Stimulated activated CD4-positive, alpha-beta T cell treated with anti-CD3 and anti-CD28 coated beads, Interleukin-15, amount 100 ng/mL, for 1 hour (primary cell): ENCODE data around the gene VSTM2B.

Experiments
- DNase-seq, 2 donors: peaks; one replicate each; pipeline ENCODE4 v3.0.0-alpha.2; 2020; ENCODE audit warnings: low read depth in 1 of 2, low spot score in 1 of 2

VSTM2B gene

DNA sequence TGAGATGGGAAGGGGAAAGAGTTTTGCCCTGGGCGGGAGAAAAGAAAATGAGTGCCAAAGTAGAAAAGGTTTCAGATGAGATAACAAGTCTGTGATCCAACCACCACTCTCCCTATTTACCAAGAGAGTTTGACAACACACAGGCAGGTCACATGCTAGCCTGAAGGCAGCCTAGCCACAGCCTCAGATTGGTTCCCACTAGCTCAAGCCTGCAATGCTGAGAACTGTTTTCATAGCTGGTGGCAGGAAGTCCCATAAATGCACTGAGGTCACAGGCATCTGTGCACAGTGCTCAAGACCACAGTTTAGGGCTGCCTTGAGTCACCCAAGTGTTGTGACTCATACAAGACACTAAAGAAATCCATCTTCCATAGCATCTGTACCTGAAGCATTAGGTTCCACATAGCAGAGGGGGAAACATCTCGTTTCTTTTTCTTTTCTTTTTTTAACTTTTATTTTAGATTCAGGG lies 61.8 kb downstream of the VSTM2B start:
- peak in 1 of 2 donors; percentile 18 for DNase-seq

DNA sequence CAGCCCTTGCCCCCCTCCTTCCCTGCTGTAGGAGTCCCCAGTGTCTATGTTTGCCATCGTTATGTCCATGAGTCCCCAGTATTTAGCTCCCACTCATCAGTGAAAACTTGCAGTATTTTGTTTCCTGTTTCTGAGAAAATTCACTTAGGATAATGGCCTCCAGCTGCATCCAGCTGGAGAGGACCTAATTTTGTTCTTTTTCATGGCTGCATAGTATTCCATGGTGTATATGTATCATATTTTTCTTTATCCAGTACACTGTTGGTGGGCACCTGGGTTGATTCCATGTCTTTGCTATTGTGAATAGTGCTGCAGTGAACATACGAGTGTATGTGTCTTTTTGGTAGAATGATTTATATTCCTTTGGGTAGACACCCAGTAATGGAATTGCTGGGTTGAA lies 62.3 kb downstream of the VSTM2B start:
- DNase-seq: no peak

DNA sequence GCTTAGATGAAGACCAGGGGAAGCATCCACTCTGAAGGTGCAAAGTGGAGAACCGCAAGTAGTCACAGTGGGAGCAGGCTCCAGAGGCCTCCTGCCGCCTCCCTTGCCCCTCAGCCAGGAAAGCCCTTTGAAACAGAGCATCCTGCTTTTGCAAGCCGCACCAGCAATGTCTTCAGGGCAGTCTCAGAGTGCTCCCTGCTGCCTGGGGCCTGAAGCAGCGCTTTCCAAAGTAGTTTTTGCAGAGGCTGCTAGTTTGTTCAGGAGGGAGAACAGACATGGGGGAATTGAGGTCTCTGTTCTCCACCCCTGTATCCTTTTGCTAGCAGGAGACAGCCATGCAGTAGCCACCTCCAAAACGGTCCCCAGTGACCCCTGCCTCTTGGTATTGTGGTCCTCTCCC lies 64.5 kb downstream of the VSTM2B start:
- DNase-seq: no peak

DNA sequence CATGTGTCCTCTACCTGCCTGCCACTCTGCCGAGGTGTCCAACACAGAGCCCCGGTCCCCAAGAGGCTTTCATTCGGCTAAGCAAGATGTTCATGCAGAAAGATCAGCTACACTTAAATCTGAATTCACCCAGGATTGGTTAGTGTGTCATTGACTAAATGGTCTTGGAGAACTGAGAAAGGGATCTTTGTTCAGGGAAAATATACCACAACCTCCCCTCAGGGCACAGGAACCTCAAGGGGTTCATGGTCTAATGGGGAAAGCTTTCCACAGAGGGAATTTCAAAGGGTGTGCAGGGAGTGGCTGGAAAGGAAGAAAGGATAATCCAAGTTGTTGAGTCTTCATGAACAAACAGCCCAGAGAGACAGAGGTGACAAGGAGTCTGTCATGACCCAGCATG lies 65.9 kb downstream of the VSTM2B start:
- no peak for DNase-seq

DNA sequence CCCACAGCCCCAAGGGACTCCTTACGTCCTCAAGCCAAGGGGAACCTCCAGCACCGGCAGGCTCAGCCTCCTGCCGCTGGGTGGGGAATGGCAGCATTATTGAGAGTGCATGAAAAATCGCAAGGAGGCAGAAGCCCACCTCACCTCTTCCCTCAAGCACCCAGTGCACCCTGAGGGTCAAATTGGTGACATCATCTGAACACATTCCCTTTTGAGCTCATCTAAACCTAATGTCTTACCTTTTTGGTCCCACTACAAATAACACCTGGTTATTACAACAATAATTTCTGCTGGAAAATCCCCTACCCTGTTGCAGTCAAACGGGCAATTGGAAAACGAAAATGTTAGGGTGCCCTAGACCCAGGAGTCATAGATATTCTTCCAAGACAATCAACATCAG lies 68.1 kb downstream of the VSTM2B start:
- DNase-seq: no peak

DNA sequence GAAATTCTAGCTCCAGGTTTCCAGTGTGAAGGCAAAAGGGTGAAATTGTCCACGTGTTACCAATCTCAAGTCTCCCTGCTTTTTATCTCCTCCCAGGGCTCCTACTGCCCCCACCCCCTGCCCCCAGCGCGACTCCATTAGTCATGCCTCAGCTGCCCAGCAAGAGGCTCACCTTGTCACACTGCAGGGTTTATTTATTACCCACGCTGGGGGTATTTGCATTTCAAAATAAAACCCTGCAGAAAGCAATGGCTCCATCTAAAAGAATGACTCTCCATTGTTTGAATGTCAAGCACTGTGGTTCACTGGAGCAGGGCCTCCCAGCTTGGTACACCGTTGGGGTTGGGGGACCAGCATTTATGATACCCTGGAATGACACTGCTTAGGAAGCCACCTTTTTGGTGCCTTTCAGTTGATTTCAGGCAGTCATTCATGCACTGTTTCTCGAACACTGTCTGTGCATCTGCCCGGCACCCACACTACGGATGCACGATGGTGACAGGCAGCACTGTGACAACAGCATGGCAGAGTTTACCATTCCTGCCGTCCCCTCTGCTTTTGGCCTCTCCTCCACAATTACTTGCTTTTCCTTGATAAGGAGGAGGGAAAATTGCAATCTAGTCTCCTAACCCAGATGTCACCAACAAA lies 70.4 kb downstream of the VSTM2B start:
- no peak for DNase-seq

DNA sequence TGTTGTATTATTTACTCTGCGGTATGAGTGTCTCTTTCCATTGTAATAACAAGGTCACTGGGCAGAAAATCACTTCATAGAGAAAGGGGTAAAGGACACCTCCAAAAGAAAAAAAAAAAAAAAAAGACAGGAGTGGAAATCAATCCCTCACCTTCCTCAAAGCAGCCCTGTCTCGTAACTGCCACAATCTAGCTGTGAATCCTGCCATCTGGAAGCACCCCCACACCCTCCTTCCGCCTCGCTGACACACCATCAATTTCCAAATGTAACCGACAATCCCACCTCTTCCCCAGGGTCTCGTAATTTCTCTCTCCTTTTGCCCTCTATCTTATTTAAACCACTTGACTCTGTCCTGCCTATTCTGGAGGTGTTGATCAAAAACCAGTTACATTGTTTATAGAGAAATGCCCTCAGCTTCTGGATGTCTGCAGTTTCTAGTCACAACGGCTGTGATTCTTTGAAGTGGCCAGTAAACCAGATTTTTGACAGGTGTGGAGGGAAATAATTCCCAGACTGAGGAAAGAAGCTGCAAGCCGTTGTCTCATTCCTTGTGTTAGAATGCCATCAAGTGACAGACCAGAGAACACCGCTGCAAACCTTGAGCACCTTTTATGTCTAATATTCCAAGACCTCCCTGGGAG lies 71.2 kb downstream of the VSTM2B start:
- no peak for DNase-seq

DNA sequence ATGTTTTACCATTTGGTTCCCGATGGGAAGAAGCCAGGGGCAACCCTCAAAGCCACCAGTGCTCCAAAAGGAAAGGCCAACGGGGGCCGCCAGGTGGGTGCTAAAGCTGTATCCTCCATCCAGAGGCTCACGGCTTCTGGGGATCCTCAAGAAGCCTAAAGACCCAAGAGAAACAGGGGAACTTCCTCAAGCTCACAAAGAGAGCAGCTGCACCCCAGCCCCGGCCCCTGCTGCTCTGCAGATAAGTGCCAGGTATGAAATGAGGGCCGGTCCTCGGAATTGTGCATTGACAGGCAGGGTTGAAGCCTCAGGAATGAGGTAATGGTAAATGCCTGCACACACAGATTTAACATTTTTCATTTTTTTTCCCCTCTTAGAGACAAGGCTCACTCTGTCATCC lies 72.2 kb downstream of the VSTM2B start:
- DNase-seq: no peak

DNA sequence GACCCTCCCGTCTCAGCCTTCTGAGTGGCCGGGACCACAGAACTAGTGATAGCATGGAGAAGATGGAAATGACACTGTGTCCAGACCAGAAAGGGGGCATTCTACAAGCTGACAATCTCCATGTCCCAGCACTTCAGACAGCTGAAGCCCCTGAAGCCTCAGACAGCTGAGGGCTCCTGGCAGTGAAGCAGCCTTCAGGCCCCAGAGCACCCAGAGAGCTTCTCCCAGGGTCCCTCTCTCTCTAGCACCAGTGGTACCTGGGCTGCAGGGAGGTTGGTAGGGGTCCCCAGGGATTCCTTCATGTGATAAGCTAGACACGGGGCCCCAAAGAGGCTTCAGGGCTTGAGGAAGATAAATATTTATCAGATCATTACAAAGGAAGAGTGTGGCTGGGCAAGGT lies 72.7 kb downstream of the VSTM2B start:
- no peak for DNase-seq

DNA sequence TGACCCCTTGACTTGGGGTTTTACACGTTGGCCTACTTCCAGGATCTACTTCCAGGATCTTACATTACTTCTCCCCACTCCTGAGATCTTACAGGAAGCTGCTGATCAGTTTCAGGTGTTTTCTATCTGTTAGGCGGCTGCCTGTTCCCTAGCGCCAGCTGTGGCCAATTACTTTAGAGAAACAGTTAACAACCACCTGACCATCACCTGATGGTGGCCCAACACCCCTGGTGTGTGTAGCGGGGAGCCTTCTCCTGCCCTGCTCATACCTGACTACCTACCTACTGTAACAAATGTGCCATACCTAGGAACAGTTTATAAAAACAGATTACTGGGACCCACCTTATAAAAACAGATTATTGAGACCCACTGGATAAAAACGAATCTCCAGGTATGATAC lies 77.5 kb downstream of the VSTM2B start:
- no peak for DNase-seq

DNA sequence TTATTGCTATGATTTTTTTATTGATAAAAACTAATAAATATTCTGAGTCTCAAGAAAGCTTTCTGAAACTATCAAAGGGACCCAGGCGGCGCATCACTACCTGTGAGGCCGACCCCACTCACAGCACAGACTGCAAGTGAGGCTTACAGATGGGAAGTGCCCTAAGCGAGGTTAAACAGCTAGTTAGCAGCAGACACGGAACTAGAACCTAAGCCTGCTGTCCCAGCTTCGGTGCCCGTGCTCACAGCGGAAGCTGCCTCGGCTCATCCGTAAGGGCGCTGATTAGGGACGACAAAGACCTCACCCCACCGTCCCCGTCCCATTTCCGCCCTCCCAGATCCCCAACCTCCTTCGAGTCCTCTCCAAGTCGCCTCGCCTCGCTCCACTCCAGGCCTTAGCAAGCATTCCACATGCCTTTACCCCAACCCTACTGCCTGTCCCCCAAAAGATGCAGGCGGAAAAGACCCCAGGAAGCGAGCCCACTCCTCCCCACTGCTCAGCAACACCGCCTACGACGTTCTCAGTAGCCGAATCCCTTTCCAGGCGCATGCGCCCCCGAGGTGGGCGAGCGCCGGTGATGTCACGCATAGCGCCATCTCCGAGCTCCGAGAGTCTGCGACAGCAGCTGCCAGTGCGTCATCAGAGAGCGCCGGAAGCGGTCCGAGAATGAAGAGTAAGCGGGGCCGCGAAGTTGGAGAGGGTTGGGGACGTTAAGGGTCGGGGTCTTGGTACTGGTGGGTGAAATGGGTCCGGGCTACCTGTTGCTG lies 80.0 kb downstream of the VSTM2B start, which contains the start of gene POP4:
Gene POP4, plus strand, starts transcription at position 631 of the 767 bp plus-strand sequence. Its CDS starts 36 bp downstream, at position 667.
- peak; percentile 91 to 98 for DNase-seq

DNA sequence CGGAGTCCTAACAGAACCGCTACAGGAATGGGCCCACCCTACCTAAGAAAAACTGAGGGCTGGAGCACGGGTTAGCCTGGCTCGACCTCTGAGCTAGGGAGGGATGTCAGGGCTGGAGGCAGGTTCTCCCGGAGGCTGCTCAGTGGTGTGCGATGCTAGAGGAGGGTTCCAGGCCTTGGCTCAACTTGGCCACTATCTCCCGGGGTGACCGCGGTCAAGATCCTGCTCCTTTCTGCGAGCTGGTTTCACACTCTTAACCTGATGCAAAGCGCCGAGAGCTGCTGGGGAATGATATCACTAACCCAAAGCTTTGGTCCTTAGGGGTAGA lies 80.6 kb downstream of the VSTM2B start:
- no peak for DNase-seq

DNA sequence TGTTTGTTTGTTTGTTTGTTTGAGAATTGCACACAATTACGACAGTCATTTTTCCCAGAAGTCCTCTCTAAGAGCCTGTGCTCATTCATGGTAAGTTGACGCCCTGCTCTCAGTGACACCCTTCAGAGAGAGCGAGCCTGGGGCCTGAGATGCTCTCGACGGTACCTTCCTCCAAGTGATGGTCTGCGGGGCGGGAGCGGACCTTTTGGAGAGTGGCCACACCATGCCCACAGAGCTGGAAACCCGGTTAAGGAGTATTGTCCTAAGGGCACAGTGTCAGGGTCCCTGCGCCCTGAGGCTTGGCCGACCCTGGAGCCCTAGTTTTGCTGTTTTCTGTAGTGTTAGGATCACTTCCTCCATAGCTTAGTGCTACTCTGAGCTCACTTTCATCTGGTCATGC lies 83.8 kb downstream of the VSTM2B start:
- no peak for DNase-seq

DNA sequence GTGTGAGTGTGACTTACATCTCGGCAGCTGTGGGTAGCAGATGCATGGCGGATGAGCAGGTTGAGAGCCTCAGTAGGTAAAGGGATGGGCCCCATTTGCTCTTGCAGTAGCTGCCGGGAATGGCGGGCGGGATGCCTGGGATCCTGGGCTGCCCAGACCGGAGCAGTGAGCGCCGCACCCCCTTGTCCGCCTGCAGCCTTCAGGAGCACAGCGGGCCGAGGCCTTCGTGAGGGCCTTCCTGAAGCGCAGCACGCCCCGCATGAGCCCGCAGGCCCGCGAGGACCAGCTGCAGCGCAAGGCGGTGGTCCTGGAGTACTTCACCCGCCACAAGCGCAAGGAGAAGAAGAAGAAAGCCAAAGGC lies 84.4 kb downstream of the VSTM2B start:
- no peak for DNase-seq

DNA sequence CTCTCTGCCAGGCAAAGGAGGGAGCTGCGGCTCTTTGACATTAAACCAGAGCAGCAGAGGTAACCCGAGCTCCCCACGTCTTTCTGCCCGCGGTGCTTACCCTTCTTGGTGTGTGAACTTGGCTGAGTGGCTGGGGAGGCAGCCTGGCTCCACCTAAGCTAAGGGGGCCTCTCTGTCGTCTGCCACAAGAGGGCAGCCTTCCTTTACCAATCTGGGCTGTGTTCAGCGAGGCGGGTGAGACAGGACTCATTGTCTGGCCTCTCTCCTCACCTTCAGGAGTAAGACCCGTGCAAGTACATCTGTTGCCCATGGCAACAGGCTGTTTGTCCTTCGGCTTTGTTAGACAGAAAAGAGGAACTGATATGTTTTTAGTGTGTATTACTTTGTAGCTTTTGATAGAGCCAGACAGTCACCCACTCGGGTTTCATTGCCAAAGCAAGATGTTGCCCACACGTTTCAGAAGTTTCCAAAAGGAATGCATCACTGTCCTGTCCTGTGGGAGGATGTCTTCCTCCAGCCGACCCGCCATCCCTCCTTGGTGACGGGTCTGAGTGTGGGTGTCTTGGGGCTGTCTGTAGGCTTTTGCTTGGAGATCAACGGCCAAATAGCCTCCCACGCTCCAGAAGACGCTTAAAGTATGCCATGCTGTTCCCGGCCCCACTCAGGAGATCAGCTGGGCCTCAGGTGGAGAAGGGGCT lies 84.9 kb downstream of the VSTM2B start:
- DNase-seq: peak; percentile 67 to 68

DNA sequence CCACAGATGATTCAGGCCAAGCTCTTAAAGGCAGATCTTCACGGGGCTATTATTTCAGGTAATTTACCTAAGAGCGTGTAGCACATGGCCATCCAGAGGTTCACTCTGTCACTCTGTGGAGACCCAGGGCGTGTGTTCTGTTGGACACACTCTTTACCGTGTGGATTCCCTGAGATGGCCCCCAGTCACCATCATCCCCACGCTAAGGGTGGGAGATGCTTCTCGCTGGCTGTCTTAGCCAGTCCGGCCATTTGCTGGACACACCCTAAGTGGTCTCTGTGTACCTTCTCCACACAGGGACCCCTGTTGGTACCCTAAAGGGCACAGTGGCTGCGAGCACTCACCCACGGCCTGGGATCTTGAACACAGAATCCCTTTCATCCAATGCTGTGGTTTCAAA lies 86.3 kb downstream of the VSTM2B start:
- no peak for DNase-seq

DNA sequence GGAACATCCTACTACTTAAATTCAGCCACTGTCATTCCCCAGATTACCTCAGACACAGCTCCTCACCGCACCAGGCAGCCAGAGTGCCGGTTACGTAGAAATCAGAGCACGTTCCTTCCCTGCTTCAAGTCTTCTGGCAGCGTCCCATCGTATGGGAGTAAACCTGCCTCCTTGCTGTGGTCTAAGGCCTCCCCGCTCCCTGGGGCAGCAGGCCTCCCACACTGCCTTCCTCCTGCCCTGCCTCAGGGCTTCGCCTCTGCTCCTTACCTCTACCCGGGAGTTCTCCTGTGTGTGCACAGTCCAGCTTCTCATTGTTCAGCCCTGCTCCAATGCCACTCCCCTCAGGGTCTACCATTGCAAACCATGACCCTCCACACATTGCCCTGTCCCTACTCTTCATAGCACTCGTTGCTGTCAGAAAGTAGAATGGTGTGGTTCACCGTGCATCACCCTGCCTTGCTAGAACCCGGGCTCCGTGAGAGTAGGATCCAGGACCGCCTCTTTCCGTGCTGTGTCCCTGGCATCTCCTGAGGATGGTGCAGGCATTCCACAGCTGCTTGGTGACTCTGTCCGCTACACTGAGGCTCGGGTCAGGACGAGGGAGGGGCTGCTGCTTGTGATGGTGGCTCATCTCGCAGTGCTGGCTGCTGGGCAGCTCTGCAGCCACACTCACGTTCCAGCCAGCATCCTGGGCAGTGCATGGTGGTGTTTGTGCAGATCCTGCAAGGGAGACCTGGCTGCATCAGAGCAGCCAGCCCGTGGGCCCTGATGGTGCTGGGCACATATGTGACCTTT lies 87.2 kb downstream of the VSTM2B start:
- DNase-seq: no peak

DNA sequence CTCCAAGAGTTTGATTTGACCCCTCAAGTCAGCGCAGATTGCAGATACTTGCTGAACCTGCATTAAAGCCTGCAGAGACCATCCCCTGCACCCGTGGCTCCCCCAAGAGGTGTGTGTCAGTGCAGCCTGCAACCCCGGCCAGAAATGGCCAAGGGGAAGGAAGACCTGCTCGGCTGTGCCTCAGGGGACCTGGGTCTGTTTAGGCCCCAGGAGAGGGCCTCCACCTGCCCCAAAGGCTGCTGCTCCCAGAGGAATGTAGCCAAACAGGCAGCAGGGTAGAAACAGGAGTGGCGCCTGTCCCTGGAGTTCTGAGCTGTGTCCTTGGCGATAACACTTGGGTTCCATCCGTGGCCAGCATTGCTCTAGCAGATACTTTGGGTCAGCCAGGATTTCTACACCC lies 88.3 kb downstream of the VSTM2B start:
- DNase-seq: no peak
